Neural progenitor cell (in vitro differentiated cells): ENCODE results near the gene GHITM. TPM values are rescaled to one million over a fixed set of nuclear protein-coding genes. Genes with fewer than 3 reads are reported as not detected.

Source experiments
- DNase-seq: peaks from one replicate; pipeline ENCODE4 v3.0.0-alpha.2; 2016; ENCODE audit warnings: low spot score
- H2AFZ ChIP-seq: fragments of 200-600 bp; sonication (generic); replicated peaks from 2 replicates; pipeline ENCODE4 v1.6.1; 2016; ENCODE audit warnings: antibody characterized with exemption
- H3F3A ChIP-seq: fragments of 200-600 bp; sonication (generic); 2 replicates; pipeline ENCODE4 v1.6.1; 2016; ENCODE audit warnings: antibody characterized with exemption, low read depth
- H3K27ac ChIP-seq: fragments of 200-600 bp; sonication (generic); 2 replicates; pipeline ENCODE4 v1.5.1; 2016; ENCODE audit warnings: mild to moderate bottlenecking
- H3K27me3 ChIP-seq: fragments of 200-600 bp; sonication (generic); 2 replicates; pipeline ENCODE4 v1.6.1; 2016; ENCODE audit warnings: mild to moderate bottlenecking, moderate library complexity
- H3K36me3 ChIP-seq: fragments of 200-600 bp; sonication (generic); 2 replicates; pipeline ENCODE4 v1.5.1; 2016
- H3K4me1 ChIP-seq: fragments of 200-600 bp; sonication (generic); 2 replicates; pipeline ENCODE4 v1.6.1; 2016; ENCODE audit warnings: mixed run types
- H3K4me2 ChIP-seq: fragments of 200-600 bp; sonication (generic); 2 replicates; pipeline ENCODE4 v1.6.1; 2016
- H3K4me3 ChIP-seq: fragments of 200-600 bp; sonication (generic); 2 replicates; pipeline ENCODE4 v1.5.1; 2016
- H3K79me2 ChIP-seq: fragments of 200-600 bp; sonication (generic); 2 replicates; pipeline ENCODE4 v1.6.1; 2016; ENCODE audit warnings: low read depth
- H3K9ac ChIP-seq: fragments of 200-600 bp; sonication (generic); 2 replicates; pipeline ENCODE4 v1.6.1; 2016
- H3K9me3 ChIP-seq: fragments of 200-600 bp; sonication (generic); 2 replicates; pipeline ENCODE4 v1.5.1; 2016; ENCODE audit warnings: low read depth
- H4K20me1 ChIP-seq: fragments of 200-600 bp; sonication (generic); 2 replicates; pipeline ENCODE4 v1.6.1; 2016; ENCODE audit warnings: low read depth
- H3K27ac Mint-ChIP-seq: 3 replicates; pipeline ENCODE4 v1.8.0; 2021; ENCODE audit warnings: mixed read lengths
- H3K27me3 Mint-ChIP-seq: 2 replicates; pipeline ENCODE4 v1.8.0; 2022; ENCODE audit warnings: low read depth, mild to moderate bottlenecking, inconsistent platforms, moderate library complexity, mixed read lengths; ENCODE audit not compliant: insufficient read depth
- H3K36me3 Mint-ChIP-seq: 3 replicates; pipeline ENCODE4 v1.8.0; 2021; ENCODE audit warnings: mixed read lengths
- H3K4me1 Mint-ChIP-seq: 3 replicates; pipeline ENCODE4 v1.8.0; 2021; ENCODE audit warnings: mixed read lengths
- H3K4me3 Mint-ChIP-seq: 3 replicates; pipeline ENCODE4 v1.8.0; 2021; ENCODE audit warnings: mild to moderate bottlenecking, moderate library complexity, mixed read lengths
- H3K9me3 Mint-ChIP-seq: 3 replicates; pipeline ENCODE4 v1.8.0; 2020; ENCODE audit warnings: mixed read lengths
- EZH2 ChIP-seq: fragments of 200-600 bp; sonication (generic); IDR thresholded peaks from 2 replicates; pipeline ENCODE4 v1.6.1; 2017; ENCODE audit warnings: antibody characterized with exemption, mild to moderate bottlenecking, moderate library complexity
- EZH2phosphoT487 ChIP-seq: fragments of 200-600 bp; sonication (generic); IDR thresholded peaks from 2 replicates; pipeline ENCODE4 v1.6.1; 2017; ENCODE audit warnings: antibody characterized with exemption
- total RNA-seq: library from RNA; depleted of rRNA; stranded (reverse); fragments of >200 nt; gene quantifications from 2 replicates; pipeline ENCODE4 v1.2.3, GENCODE V29; 2015; ENCODE audit warnings: low replicate concordance
- TF ChIP-seq, protein P1 (sequence below): fragments of 200-600 bp; sonication (generic); IDR thresholded peaks from 2 replicates; pipeline ENCODE4 v1.5.1; 2017; ENCODE audit warnings: antibody characterized with exemption, mild to moderate bottlenecking

Gene GHITM
- total RNA-seq, 1 donor from 2014 or later: 181 TPM

DNA sequence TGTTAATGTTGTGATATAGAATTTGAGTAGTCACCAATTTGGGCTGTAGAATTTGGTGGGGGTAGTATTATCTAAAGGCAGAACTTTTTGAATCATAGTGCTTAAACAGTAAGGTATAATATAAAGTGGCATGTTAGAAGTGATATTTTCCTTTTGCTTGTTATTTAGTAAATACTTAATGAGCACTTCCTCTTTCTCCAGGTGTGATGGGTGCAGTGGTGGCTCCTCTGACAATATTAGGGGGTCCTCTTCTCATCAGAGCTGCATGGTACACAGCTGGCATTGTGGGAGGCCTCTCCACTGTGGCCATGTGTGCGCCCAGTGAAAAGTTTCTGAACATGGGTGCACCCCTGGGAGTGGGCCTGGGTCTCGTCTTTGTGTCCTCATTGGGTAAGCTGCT lies 10.5 kb downstream of the GHITM start:
- Histone ChIP-seq H3K4me3 (no peak overlapping the region), H3K27me3 (no peaks in the 10 kb centered on the region), H3K36me3 (peaks cover 23% of the 10 kb centered on the region), H3K4me2 (no peak overlapping the region), H3K9ac (no peak overlapping the region), H2AFZ (no peak overlapping the region), H3K9me3 (no peaks in the 10 kb centered on the region), H4K20me1 (no peaks in the 10 kb centered on the region), H3K27ac (no peak overlapping the region), H3F3A (peaks cover 14% of the 10 kb centered on the region), H3K4me1 (no peaks in the 10 kb centered on the region), H3K79me2 (no peaks in the 10 kb centered on the region)
- no peaks in the 10 kb centered on the region for H3K4me1 Mint-ChIP-seq
- no peaks in the 10 kb centered on the region for H3K9me3 Mint-ChIP-seq
- H3K27ac Mint-ChIP-seq: no peak overlapping the region
- no peaks in the 10 kb centered on the region for H3K27me3 Mint-ChIP-seq
- no peak for DNase-seq
- peaks cover 21% of the 10 kb centered on the region for H3K36me3 Mint-ChIP-seq
- no peak for TF ChIP-seq EZH2phosphoT487
- TF ChIP-seq, protein P1, sequence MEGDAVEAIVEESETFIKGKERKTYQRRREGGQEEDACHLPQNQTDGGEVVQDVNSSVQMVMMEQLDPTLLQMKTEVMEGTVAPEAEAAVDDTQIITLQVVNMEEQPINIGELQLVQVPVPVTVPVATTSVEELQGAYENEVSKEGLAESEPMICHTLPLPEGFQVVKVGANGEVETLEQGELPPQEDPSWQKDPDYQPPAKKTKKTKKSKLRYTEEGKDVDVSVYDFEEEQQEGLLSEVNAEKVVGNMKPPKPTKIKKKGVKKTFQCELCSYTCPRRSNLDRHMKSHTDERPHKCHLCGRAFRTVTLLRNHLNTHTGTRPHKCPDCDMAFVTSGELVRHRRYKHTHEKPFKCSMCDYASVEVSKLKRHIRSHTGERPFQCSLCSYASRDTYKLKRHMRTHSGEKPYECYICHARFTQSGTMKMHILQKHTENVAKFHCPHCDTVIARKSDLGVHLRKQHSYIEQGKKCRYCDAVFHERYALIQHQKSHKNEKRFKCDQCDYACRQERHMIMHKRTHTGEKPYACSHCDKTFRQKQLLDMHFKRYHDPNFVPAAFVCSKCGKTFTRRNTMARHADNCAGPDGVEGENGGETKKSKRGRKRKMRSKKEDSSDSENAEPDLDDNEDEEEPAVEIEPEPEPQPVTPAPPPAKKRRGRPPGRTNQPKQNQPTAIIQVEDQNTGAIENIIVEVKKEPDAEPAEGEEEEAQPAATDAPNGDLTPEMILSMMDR: no peak
- no peak for TF ChIP-seq EZH2
- H3K4me3 Mint-ChIP-seq: no peak overlapping the region

DNA sequence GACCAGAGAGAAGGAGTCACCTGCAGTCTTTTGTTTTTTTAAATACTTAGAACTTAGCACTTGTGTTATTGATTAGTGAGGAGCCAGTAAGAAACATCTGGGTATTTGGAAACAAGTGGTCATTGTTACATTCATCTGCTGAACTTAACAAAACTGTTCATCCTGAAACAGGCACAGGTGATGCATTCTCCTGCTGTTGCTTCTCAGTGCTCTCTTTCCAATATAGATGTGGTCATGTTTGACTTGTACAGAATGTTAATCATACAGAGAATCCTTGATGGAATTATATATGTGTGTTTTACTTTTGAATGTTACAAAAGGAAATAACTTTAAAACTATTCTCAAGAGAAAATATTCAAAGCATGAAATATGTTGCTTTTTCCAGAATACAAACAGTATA lies 13.5 kb downstream of the GHITM start:
- H3K4me1 Mint-ChIP-seq: no peaks in the 10 kb centered on the region
- H3K27me3 Mint-ChIP-seq: peaks cover 2% of the 10 kb centered on the region
- Histone ChIP-seq H3F3A (peaks cover 2% of the 10 kb centered on the region), H3K79me2 (no peaks in the 10 kb centered on the region), H3K9me3 (no peaks in the 10 kb centered on the region), H3K27ac (no peak overlapping the region), H3K4me2 (no peak overlapping the region), H3K27me3 (no peaks in the 10 kb centered on the region), H3K4me3 (no peak overlapping the region), H3K4me1 (no peaks in the 10 kb centered on the region), H2AFZ (no peak overlapping the region), H3K9ac (no peak overlapping the region), H3K36me3 (peaks cover 16% of the 10 kb centered on the region), H4K20me1 (no peaks in the 10 kb centered on the region)
- H3K4me3 Mint-ChIP-seq: no peak overlapping the region
- peaks cover 19% of the 10 kb centered on the region for H3K36me3 Mint-ChIP-seq
- TF ChIP-seq EZH2 (no peak), EZH2phosphoT487 (no peak)
- TF ChIP-seq, protein P1: no peak
- DNase-seq: no peak
- H3K9me3 Mint-ChIP-seq: no peaks in the 10 kb centered on the region
- H3K27ac Mint-ChIP-seq: no peak overlapping the region

DNA sequence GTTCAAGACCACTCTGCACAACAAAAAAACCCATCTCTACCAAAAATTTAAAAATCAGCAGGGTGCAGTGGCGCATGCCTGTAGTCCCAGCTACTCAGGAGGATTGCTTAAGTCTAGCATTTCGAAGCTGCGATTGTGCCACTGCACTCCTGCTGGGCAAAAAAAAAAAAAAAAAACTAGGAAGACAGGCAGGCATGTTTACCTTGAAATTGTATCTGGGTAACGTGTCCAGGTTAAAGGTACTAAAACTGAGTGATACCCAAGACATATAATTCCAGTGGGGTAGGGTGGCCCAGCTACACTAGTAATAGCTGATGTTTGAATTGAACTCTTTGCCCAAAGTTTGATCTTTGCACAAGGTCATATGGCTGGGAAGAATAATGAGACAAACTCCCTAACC lies 16.2 kb downstream of the GHITM start:
- no peak overlapping the region for H2AFZ ChIP-seq
- Mint-ChIP-seq H3K4me3 (no peak overlapping the region), H3K36me3 (peaks cover 13% of the 10 kb centered on the region), H3K27me3 (peaks cover 5% of the 10 kb centered on the region), H3K4me1 (no peaks in the 10 kb centered on the region), H3K9me3 (no peaks in the 10 kb centered on the region), H3K27ac (no peak overlapping the region)
- H3K36me3 ChIP-seq: peaks cover 16% of the 10 kb centered on the region
- H3F3A ChIP-seq: no peaks in the 10 kb centered on the region
- H3K79me2 ChIP-seq: no peaks in the 10 kb centered on the region
- no peaks in the 10 kb centered on the region for H3K4me1 ChIP-seq
- no peak for DNase-seq
- no peak overlapping the region for H3K9ac ChIP-seq
- no peak overlapping the region for H3K4me2 ChIP-seq
- no peaks in the 10 kb centered on the region for H4K20me1 ChIP-seq
- no peaks in the 10 kb centered on the region for H3K9me3 ChIP-seq
- TF ChIP-seq EZH2: no peak
- TF ChIP-seq, protein P1: no peak
- no peak for TF ChIP-seq EZH2phosphoT487
- H3K4me3 ChIP-seq: no peak overlapping the region
- no peaks in the 10 kb centered on the region for H3K27me3 ChIP-seq
- H3K27ac ChIP-seq: no peak overlapping the region

DNA sequence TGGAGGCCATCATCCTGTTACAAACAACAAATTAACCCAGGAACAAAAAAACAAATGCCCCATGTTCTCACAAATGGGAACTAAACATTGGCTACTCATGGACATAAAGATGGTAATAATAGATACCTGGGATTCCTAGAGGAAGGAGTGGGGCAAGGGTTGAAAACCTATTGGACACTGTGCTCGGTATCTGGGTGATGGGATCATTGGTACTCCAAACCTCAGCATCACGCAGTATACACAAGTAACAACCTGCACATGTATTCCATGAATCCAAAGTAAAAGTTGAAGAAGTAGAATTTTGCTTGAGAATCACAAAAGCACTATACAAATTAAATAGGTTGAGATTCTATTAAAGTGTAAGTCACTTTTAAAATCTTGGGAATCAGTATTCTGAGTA lies 16.7 kb downstream of the GHITM start:
- H3K27ac Mint-ChIP-seq: no peak overlapping the region
- Histone ChIP-seq H3K36me3 (peaks cover 16% of the 10 kb centered on the region), H3K4me2 (no peak overlapping the region), H3K4me1 (no peaks in the 10 kb centered on the region), H2AFZ (no peak overlapping the region), H3F3A (no peaks in the 10 kb centered on the region), H3K79me2 (no peaks in the 10 kb centered on the region), H3K9ac (no peak overlapping the region), H3K27ac (no peak overlapping the region), H3K4me3 (no peak overlapping the region), H4K20me1 (no peaks in the 10 kb centered on the region), H3K27me3 (no peaks in the 10 kb centered on the region), H3K9me3 (no peaks in the 10 kb centered on the region)
- peaks cover 5% of the 10 kb centered on the region for H3K27me3 Mint-ChIP-seq
- H3K9me3 Mint-ChIP-seq: no peaks in the 10 kb centered on the region
- TF ChIP-seq EZH2phosphoT487: no peak
- TF ChIP-seq, protein P1: no peak
- TF ChIP-seq EZH2: no peak
- H3K4me3 Mint-ChIP-seq: no peak overlapping the region
- H3K36me3 Mint-ChIP-seq: peaks cover 13% of the 10 kb centered on the region
- DNase-seq: no peak
- H3K4me1 Mint-ChIP-seq: no peaks in the 10 kb centered on the region
